ENCODE data around the gene STXBP6.

Gene STXBP6

GRCh38 chr14:24976602-24977001 lies 73.3 kb downstream of the STXBP6 start:
- H3K9me3 ChIP-seq (ENCODE audit: control insufficient read depth, low read length): no peaks in the 10 kb centered on the region
- H3K36me3 ChIP-seq (ENCODE audit: control insufficient read depth, insufficient read depth, low read length): no peaks in the 10 kb centered on the region
- H3K4me1 ChIP-seq (ENCODE audit: control insufficient read depth, insufficient read depth, low read length, poor library complexity, severe bottlenecking): no peaks in the 10 kb centered on the region
- no peak overlapping the region for H3K4me3 ChIP-seq (ENCODE audit: insufficient read depth, low read depth, low read length, poor library complexity, severe bottlenecking)
- no peak overlapping the region for H3K27ac ChIP-seq (ENCODE audit: insufficient read depth, low read length, poor library complexity, severe bottlenecking)
- no peaks in the 10 kb centered on the region for H3K27me3 ChIP-seq (replicated peaks; ENCODE audit: control insufficient read depth, insufficient read depth, low read length, poor library complexity, severe bottlenecking)
- DNase-seq: no peak

GRCh38 chr14:24975393-24975792 lies 74.6 kb downstream of the STXBP6 start:
- no peak for DNase-seq
- Histone ChIP-seq H3K27me3 (replicated peaks; ENCODE audit: control insufficient read depth, insufficient read depth, low read length, poor library complexity, severe bottlenecking) (no peaks in the 10 kb centered on the region), H3K27ac (ENCODE audit: insufficient read depth, low read length, poor library complexity, severe bottlenecking) (no peak overlapping the region), H3K4me1 (ENCODE audit: control insufficient read depth, insufficient read depth, low read length, poor library complexity, severe bottlenecking) (no peaks in the 10 kb centered on the region), H3K9me3 (ENCODE audit: control insufficient read depth, low read length) (no peaks in the 10 kb centered on the region), H3K36me3 (ENCODE audit: control insufficient read depth, insufficient read depth, low read length) (no peaks in the 10 kb centered on the region), H3K4me3 (ENCODE audit: insufficient read depth, low read depth, low read length, poor library complexity, severe bottlenecking) (no peak overlapping the region)

GRCh38 chr14:24974591-24975374 lies 75.2 kb downstream of the STXBP6 start:
- Histone ChIP-seq H3K27ac (ENCODE audit: insufficient read depth, low read length, poor library complexity, severe bottlenecking) (no peak overlapping the region), H3K4me3 (ENCODE audit: insufficient read depth, low read depth, low read length, poor library complexity, severe bottlenecking) (no peak overlapping the region), H3K4me1 (ENCODE audit: control insufficient read depth, insufficient read depth, low read length, poor library complexity, severe bottlenecking) (no peaks in the 10 kb centered on the region), H3K9me3 (ENCODE audit: control insufficient read depth, low read length) (no peaks in the 10 kb centered on the region), H3K27me3 (replicated peaks; ENCODE audit: control insufficient read depth, insufficient read depth, low read length, poor library complexity, severe bottlenecking) (no peaks in the 10 kb centered on the region), H3K36me3 (ENCODE audit: control insufficient read depth, insufficient read depth, low read length) (no peaks in the 10 kb centered on the region)
- DNase-seq: no peak

- H3K27ac ChIP-seq (ENCODE audit: insufficient read depth, low read length, poor library complexity, severe bottlenecking): no peak overlapping the region
- no peak for DNase-seq
- H3K4me3 ChIP-seq (ENCODE audit: insufficient read depth, low read depth, low read length, poor library complexity, severe bottlenecking): no peak overlapping the region
- no peaks in the 10 kb centered on the region for H3K36me3 ChIP-seq (ENCODE audit: control insufficient read depth, insufficient read depth, low read length)
- H3K27me3 ChIP-seq (replicated peaks; ENCODE audit: control insufficient read depth, insufficient read depth, low read length, poor library complexity, severe bottlenecking): no peaks in the 10 kb centered on the region
- no peaks in the 10 kb centered on the region for H3K4me1 ChIP-seq (ENCODE audit: control insufficient read depth, insufficient read depth, low read length, poor library complexity, severe bottlenecking)
- H3K9me3 ChIP-seq (ENCODE audit: control insufficient read depth, low read length): no peaks in the 10 kb centered on the region
These were observed 77.1 kb downstream of the STXBP6 start for GRCh38 chr14:24972844-24973243.

- Histone ChIP-seq H3K4me3 (ENCODE audit: insufficient read depth, low read depth, low read length, poor library complexity, severe bottlenecking) (no peak overlapping the region), H3K27ac (ENCODE audit: insufficient read depth, low read length, poor library complexity, severe bottlenecking) (no peak overlapping the region), H3K36me3 (ENCODE audit: control insufficient read depth, insufficient read depth, low read length) (no peaks in the 10 kb centered on the region), H3K4me1 (ENCODE audit: control insufficient read depth, insufficient read depth, low read length, poor library complexity, severe bottlenecking) (no peaks in the 10 kb centered on the region), H3K9me3 (ENCODE audit: control insufficient read depth, low read length) (no peaks in the 10 kb centered on the region), H3K27me3 (replicated peaks; ENCODE audit: control insufficient read depth, insufficient read depth, low read length, poor library complexity, severe bottlenecking) (no peaks in the 10 kb centered on the region)
- no peak for DNase-seq
These were observed 78.7 kb downstream of the STXBP6 start for GRCh38 chr14:24971255-24971654.

GRCh38 chr14:24966579-24966964 lies 83.4 kb downstream of the STXBP6 start:
- no peak overlapping the region for H3K27ac ChIP-seq (ENCODE audit: insufficient read depth, low read length, poor library complexity, severe bottlenecking)
- no peaks in the 10 kb centered on the region for H3K9me3 ChIP-seq (ENCODE audit: control insufficient read depth, low read length)
- H3K36me3 ChIP-seq (ENCODE audit: control insufficient read depth, insufficient read depth, low read length): no peaks in the 10 kb centered on the region
- no peak for DNase-seq
- no peaks in the 10 kb centered on the region for H3K4me1 ChIP-seq (ENCODE audit: control insufficient read depth, insufficient read depth, low read length, poor library complexity, severe bottlenecking)
- H3K4me3 ChIP-seq (ENCODE audit: insufficient read depth, low read depth, low read length, poor library complexity, severe bottlenecking): no peak overlapping the region
- no peaks in the 10 kb centered on the region for H3K27me3 ChIP-seq (replicated peaks; ENCODE audit: control insufficient read depth, insufficient read depth, low read length, poor library complexity, severe bottlenecking)

- no peaks in the 10 kb centered on the region for H3K4me1 ChIP-seq (ENCODE audit: control insufficient read depth, insufficient read depth, low read length, poor library complexity, severe bottlenecking)
- no peaks in the 10 kb centered on the region for H3K36me3 ChIP-seq (ENCODE audit: control insufficient read depth, insufficient read depth, low read length)
- no peak overlapping the region for H3K4me3 ChIP-seq (ENCODE audit: insufficient read depth, low read depth, low read length, poor library complexity, severe bottlenecking)
- no peaks in the 10 kb centered on the region for H3K9me3 ChIP-seq (ENCODE audit: control insufficient read depth, low read length)
- no peak for DNase-seq
- no peaks in the 10 kb centered on the region for H3K27me3 ChIP-seq (replicated peaks; ENCODE audit: control insufficient read depth, insufficient read depth, low read length, poor library complexity, severe bottlenecking)
- H3K27ac ChIP-seq (ENCODE audit: insufficient read depth, low read length, poor library complexity, severe bottlenecking): no peak overlapping the region
These were observed 83.9 kb downstream of the STXBP6 start for GRCh38 chr14:24965934-24966578.

GRCh38 chr14:24965578-24965933 lies 84.4 kb downstream of the STXBP6 start:
- Histone ChIP-seq H3K27ac (ENCODE audit: insufficient read depth, low read length, poor library complexity, severe bottlenecking) (no peak overlapping the region), H3K4me3 (ENCODE audit: insufficient read depth, low read depth, low read length, poor library complexity, severe bottlenecking) (no peak overlapping the region), H3K36me3 (ENCODE audit: control insufficient read depth, insufficient read depth, low read length) (no peaks in the 10 kb centered on the region), H3K4me1 (ENCODE audit: control insufficient read depth, insufficient read depth, low read length, poor library complexity, severe bottlenecking) (no peaks in the 10 kb centered on the region), H3K9me3 (ENCODE audit: control insufficient read depth, low read length) (no peaks in the 10 kb centered on the region), H3K27me3 (replicated peaks; ENCODE audit: control insufficient read depth, insufficient read depth, low read length, poor library complexity, severe bottlenecking) (no peaks in the 10 kb centered on the region)
- DNase-seq: no peak

GRCh38 chr14:24964591-24964990 lies 85.4 kb downstream of the STXBP6 start:
- Histone ChIP-seq H3K9me3 (ENCODE audit: control insufficient read depth, low read length) (no peaks in the 10 kb centered on the region), H3K36me3 (ENCODE audit: control insufficient read depth, insufficient read depth, low read length) (no peaks in the 10 kb centered on the region), H3K4me1 (ENCODE audit: control insufficient read depth, insufficient read depth, low read length, poor library complexity, severe bottlenecking) (no peaks in the 10 kb centered on the region), H3K4me3 (ENCODE audit: insufficient read depth, low read depth, low read length, poor library complexity, severe bottlenecking) (no peak overlapping the region), H3K27me3 (replicated peaks; ENCODE audit: control insufficient read depth, insufficient read depth, low read length, poor library complexity, severe bottlenecking) (no peaks in the 10 kb centered on the region), H3K27ac (ENCODE audit: insufficient read depth, low read length, poor library complexity, severe bottlenecking) (no peak overlapping the region)
- no peak for DNase-seq

GRCh38 chr14:24964048-24964447 lies 85.9 kb downstream of the STXBP6 start:
- Histone ChIP-seq H3K4me3 (ENCODE audit: insufficient read depth, low read depth, low read length, poor library complexity, severe bottlenecking) (no peak overlapping the region), H3K9me3 (ENCODE audit: control insufficient read depth, low read length) (no peaks in the 10 kb centered on the region), H3K36me3 (ENCODE audit: control insufficient read depth, insufficient read depth, low read length) (no peaks in the 10 kb centered on the region), H3K4me1 (ENCODE audit: control insufficient read depth, insufficient read depth, low read length, poor library complexity, severe bottlenecking) (no peaks in the 10 kb centered on the region), H3K27ac (ENCODE audit: insufficient read depth, low read length, poor library complexity, severe bottlenecking) (no peak overlapping the region), H3K27me3 (replicated peaks; ENCODE audit: control insufficient read depth, insufficient read depth, low read length, poor library complexity, severe bottlenecking) (no peaks in the 10 kb centered on the region)
- no peak for DNase-seq

Measured in effector memory CD4-positive, alpha-beta T cell (primary cell).